ENCODE results near the gene GPR176. TPM values are rescaled to one million over a fixed set of nuclear protein-coding genes. Genes with fewer than 3 reads are reported as not detected.

GPR176 gene
- total RNA-seq: 88.4 and 93.1 TPM in 2 replicates

GRCh38 chr15:39919748-39920509, at the start of gene GPR176:
TSS of gene GPR176 (minus strand) at chr15:39920266. CDS start at chr15:39920026, 240 bp downstream.

GRCh38 chr15:39782441-39783138, 137.5 kb downstream of the GPR176 start, which contains the start of gene FSIP1:
TSS of gene FSIP1 (minus strand) at chr15:39782841. CDS start at chr15:39776524, 6,317 bp downstream.

Other genes starting within 250 kb of the GPR176 start
- 1.4 and 1.6 TPM in 2 replicates for gene FSIP1, start 137.4 kb downstream of the GPR176 start, total RNA-seq
- 86.7 and 92.3 TPM in 2 replicates for gene EIF2AK4, start 13.8 kb upstream of the GPR176 start, total RNA-seq
- 242 and 250 TPM in 2 replicates for gene SRP14, start 118.9 kb upstream of the GPR176 start, total RNA-seq
- 0.35 TPM in 1 of 2 replicates, not detected in the other for gene BMF, start 188.6 kb upstream of the GPR176 start, total RNA-seq
- 15.3 and 22.3 TPM in 2 replicates for gene BUB1B, start 240.8 kb upstream of the GPR176 start, total RNA-seq

All from myometrial cell (primary cell).